GM18873 (cell line): ENCODE measurements around the gene PTBP1.
"Not testable (repeated sequence)": the region's sequence is repeated elsewhere in the genome, so short reads cannot be mapped to it uniquely, and the experiment has no call there.

Experiments used
- ATAC-seq: cut with Tn5 transposase; IDR thresholded peaks from one replicate; pipeline ENCODE4 v1.9.1; 2021; ENCODE audit warnings: mild to moderate bottlenecking, moderate library complexity, moderate number of reproducible peaks; ENCODE audit not compliant: unreplicated experiment, low FRiP score

PTBP1 gene

DNA sequence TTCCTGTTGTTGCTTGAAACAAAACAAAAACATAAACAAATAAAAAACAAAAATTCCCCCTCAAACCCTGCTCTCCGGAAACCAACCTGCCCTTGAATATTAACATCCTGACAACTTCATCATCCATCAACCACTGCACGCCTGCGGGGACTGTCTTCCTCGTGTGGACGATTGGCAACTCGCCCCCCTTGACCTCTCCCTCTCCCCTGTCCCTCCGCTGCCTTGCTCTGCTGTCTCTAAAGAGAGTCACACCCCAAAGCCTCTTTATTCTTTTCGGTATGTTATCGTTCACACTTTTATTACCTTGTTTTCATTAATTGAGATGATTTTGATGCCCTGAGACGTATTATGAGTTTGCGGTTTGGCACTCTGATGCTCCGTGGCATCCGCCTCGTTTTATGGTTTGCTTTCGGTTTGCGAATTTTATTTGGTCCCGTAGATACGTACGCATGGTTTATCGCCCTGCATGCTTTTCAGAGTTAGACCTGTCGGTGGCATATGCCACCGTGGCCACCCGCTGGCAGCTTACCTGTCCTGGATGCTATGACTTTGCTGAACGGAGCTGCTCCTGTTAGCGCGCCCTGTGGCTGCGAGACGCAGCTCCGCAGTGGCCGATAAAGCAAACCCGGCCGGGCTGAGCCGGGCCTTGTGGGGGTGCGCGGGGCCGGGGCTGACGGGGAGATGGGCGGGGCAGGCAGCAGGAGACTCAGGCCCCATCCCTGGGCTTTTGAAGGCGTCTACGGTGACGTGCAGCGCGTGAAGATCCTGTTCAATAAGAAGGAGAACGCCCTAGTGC, 10.6 kb downstream of the PTBP1 start:
- no peak for ATAC-seq

DNA sequence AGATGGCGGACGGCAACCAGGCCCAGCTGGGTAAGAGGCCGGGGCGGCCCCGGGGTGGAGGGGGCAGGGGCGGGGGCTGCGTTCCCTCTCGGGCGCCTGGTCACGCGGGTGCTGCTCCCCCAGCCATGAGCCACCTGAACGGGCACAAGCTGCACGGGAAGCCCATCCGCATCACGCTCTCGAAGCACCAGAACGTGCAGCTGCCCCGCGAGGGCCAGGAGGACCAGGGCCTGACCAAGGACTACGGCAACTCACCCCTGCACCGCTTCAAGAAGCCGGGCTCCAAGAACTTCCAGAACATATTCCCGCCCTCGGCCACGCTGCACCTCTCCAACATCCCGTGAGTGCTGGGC, 11.1 kb downstream of the PTBP1 start:
- no peak for ATAC-seq

DNA sequence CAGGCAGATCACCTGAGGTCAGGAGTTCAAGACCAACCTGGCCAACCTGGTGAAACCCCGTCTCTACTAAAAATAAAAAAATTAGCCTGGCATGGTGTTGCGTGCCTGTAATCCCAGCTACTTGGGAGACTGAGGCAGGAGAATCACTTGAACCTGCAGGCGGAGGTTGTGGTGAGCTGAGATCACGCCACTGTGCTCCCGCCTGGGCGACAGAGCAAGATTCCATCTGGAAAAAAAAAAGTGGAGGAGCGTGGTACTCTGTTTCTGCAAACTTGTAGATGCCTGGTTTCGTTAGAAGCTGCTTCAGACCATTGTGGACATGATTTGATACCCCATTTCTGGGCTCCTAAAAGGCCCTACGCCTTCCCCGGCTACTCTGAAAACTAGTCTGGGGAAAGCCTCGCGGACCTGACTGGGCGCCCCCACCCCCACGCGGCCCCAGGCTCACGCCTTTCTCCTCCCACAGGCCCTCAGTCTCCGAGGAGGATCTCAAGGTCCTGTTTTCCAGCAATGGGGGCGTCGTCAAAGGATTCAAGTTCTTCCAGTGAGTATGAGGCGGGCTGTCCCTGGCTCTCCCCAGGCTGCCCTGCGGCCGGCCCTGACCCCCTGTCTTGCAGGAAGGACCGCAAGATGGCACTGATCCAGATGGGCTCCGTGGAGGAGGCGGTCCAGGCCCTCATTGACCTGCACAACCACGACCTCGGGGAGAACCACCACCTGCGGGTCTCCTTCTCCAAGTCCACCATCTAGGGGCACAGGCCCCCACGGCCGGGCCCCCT, 13.0 kb downstream of the PTBP1 start:
- ATAC-seq: no peak

DNA sequence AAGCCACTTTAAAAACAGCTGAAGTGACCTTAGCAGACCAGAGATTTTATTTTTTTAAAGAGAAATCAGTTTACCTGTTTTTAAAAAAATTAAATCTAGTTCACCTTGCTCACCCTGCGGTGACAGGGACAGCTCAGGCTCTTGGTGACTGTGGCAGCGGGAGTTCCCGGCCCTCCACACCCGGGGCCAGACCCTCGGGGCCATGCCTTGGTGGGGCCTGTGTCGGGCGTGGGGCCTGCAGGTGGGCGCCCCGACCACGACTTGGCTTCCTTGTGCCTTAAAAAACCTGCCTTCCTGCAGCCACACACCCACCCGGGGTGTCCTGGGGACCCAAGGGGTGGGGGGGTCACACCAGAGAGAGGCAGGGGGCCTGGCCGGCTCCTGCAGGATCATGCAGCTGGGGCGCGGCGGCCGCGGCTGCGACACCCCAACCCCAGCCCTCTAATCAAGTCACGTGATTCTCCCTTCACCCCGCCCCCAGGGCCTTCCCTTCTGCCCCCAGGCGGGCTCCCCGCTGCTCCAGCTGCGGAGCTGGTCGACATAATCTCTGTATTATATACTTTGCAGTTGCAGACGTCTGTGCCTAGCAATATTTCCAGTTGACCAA, 13.7 kb downstream of the PTBP1 start:
- no peak for ATAC-seq

DNA sequence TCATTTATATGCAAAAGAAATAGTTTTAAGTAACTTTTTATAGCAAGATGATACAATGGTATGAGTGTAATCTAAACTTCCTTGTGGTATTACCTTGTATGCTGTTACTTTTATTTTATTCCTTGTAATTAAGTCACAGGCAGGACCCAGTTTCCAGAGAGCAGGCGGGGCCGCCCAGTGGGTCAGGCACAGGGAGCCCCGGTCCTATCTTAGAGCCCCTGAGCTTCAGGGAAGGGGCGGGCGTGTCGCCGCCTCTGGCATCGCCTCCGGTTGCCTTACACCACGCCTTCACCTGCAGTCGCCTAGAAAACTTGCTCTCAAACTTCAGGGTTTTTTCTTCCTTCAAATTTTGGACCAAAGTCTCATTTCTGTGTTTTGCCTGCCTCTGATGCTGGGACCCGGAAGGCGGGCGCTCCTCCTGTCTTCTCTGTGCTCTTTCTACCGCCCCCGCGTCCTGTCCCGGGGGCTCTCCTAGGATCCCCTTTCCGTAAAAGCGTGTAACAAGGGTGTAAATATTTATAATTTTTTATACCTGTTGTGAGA, 14.3 kb downstream of the PTBP1 start:
- no peak for ATAC-seq

DNA sequence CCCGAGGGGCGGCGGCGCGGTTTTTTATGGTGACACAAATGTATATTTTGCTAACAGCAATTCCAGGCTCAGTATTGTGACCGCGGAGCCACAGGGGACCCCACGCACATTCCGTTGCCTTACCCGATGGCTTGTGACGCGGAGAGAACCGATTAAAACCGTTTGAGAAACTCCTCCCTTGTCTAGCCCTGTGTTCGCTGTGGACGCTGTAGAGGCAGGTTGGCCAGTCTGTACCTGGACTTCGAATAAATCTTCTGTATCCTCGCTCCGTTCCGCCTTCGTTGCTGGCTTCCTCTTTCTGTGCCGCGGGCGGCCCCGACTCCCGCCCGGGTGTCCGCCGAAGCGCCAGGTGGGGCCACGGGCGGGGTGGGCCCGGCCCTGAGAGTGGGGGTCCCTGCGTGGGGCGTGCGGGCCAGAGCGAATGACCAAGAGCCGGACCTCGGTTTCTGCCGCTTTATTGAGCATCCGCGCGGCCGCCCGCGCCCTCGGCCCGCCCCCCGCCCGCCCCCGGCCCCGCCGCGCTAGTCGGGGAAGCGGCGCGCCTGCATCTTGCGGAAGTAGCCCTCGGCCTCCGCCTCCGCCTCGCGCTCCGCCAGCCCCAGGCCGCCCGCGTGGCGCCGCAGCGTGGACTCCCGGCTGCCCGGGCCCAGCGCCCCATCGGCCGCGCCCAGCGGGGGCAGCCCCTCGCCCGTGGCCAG, 14.9 kb downstream of the PTBP1 start:
- ATAC-seq: no peak

DNA sequence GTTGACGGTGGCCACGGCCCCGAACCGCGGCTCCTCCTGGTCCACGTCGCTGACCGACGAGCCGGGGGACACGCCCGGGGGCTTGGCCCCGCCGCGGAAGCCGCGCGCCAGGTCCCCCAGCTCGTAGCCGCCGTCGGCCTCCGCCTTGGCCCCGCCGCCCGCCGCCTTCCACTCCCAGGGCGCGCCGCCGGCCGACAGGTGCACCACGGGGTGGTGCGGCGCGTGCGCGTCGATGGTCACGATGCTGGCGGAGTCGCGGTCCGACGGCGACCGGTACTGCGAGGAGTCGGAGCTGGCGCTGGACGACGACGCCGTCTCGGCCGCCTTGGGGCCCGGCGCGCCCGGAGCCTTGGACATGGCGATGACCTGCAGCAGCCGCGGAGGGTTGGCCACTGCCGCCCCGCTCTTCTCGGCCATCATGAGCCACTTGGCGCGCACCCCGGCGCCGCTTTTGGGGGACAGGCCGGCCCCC, 15.5 kb downstream of the PTBP1 start:
- ATAC-seq: no peak

DNA sequence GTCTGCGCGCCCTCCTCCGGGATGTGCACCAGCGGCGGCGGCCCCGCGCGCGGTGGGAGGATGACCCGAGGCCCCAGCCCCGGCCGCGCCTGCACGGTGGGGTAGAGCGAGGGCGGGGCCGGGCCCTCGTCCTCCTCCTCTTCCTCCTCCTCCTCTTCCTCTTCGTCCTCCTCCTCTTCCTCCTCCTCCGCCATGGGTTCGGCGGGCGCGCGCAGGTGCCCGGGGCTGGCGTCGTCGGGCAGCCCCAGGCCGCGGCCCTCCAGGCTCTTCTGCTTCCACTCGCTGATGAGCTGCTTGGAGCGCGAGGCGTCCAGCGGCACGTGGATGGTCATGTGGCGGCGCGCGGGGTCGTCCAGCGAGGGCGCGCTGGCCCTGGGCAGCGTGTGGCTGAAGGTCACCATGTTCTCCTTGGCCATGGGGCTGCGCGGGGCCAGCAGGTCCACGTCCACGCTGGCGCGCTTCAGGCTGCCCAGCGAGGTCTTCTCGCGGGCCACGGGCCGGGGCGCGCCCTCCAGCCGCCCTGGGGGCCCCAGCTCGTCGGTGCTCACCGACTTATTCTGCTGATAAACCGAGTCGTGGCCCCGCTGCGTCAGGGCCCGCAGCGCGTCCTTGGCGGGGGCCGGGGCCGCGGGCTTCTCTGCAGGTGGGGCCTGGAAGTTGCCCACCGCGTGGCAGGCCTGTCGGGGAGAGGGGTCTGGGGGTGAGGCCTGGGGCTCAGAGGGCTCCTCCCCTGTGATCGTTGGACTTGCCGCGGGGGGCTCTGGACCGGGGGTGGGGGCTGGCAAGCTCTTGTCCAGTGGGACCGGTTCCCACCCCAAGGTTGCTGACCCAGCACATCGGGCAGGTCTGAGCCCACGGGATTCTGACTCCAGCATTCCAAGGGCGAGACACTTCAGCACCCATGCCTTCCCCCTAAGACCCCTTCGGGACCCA, 16.2 kb downstream of the PTBP1 start:
- ATAC-seq: no peak

DNA sequence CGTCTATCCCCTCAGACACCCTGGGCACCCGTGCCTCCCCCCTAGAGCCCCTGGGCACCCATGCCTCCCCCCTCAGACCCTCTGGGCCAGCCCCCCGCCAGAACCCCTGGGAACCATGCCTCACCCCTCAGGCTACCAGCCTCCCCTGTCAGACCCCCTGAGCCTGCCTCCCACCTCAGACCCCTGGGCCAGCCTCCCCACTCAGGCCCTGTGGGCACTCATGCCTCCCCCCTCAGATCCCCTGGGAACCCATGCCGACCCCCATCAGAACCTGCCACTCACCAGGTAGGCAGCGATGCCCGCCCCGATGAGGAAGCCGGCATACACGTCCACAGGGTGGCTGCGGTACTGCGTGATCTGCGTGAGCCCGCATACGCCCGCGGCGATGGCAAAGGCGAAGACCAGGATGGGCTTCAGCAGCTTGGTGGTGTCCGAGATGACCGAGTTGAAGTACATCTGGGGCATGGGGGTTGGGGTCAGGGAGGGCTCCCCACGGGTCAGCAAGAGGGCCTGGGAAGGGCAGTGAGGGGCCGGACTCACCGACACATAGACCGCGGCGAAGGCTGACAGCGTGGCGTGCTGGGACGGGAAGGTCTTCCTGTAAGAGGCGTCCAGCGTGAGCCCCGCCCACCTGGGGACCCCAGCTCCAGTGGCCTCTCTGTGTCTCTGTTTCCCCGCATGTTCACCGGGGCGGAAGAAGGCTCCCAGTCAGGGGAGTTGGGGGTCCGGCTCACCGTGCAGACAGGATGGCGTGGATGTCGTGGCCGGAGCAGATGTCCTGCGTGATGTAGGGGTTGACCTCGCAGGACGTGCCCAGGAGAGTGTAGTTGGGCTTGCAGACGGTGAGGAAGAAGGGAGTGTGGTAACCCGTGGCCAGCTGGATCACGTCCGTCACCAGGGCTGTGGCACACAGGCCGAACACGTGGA, 17.2 kb downstream of the PTBP1 start:
- ATAC-seq: no peak

DNA sequence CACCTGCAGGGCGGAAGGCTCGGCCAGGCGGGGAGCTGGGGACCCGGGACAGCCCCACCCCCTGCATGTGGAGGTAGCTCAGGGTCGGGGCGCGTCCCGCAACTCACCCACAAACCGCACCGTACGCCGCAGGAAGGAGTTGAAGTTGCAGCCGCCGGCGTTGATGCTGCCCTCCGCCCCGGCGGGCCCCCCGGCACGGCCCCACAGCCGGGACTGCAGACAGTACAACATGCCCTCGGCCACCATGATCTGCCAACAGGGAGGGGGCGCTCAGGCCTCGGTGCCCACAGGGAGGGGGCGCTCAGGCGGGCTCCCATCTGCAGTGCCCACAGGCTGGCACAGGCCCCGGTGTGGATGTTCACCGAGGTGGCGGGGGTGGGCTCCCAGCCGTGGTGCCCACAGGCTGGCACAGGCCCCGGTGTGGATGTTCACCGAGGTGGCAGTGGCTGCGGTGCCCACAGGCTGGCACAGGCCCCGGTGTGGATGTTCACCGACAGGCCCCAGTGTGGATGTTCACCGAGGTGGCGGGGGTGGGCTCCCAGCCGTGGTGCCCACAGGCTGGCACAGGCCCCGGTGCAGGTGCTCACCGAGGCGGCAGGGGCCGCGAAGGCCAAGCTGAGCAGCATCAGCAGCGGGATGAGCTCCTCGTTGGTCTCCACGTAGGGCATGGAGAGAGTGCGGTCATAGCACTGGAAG, 18.0 kb downstream of the PTBP1 start:
- no peak for ATAC-seq

DNA sequence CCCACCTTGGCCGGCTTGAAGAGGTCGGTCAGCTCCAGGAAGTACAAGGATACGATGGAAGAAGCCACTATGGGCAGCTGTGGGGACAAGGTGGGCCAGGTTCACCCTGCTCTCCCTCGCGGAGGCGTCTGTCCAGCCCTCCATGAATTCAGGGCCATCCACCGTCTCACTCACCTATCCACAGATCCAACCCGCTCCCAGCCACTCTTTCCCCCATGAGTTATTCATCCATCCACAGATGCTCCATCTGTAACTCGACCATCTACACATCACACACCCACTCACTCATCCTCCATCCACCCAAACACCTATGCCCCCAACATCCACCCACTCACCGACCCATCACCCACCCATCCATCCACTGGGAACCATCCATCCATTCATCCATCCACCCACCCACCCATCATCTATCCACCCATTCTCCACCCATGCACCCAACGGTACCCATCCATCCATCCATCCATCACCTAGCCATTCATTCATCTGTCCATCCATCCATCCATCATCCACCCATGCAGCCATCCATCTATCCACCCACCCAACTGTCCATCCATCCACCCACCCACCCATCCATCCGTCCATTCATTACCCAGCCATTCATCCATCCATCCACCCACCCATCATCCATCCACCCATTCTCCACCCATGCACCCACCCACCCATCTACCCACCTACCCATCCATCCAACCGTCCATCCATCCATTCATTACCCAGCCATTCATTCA, 18.7 kb downstream of the PTBP1 start:
- no peak for ATAC-seq

DNA sequence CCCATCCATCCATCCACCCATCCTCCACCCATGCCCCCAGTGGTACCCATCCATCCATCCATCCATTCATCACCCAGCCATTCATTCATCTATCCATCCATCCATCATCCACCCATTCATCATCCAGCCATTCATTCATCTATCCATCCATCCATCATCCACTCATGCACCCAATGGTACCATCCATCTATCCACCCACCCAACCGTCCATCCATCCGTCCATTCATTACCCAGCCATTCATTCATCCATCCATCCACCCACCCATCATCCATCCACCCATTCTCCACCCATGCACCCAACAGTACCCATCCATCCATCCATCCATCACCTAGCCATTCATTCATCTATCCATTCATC, 19.2 kb downstream of the PTBP1 start:
- ATAC-seq: no peak

DNA sequence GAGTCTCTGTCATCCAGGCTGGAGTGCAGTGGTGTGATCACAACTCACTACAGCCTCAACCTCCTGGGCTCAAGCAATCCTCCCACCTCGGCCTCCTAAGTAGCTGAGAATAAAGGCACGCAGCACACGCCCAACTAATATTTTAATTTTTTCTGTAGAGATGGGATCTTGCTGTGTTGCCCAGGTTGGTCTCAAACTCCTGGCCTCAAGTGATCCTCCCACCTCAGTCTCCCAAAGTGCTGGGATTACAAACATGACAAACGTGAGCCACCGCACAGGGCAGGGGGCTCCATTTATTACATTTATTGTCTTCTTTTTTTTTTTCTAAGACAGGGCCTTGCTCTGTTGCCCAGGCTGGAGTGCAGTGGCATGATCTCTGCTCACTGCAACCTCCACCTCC, 23.0 kb downstream of the PTBP1 start:
- not testable (repeated sequence) for ATAC-seq

DNA sequence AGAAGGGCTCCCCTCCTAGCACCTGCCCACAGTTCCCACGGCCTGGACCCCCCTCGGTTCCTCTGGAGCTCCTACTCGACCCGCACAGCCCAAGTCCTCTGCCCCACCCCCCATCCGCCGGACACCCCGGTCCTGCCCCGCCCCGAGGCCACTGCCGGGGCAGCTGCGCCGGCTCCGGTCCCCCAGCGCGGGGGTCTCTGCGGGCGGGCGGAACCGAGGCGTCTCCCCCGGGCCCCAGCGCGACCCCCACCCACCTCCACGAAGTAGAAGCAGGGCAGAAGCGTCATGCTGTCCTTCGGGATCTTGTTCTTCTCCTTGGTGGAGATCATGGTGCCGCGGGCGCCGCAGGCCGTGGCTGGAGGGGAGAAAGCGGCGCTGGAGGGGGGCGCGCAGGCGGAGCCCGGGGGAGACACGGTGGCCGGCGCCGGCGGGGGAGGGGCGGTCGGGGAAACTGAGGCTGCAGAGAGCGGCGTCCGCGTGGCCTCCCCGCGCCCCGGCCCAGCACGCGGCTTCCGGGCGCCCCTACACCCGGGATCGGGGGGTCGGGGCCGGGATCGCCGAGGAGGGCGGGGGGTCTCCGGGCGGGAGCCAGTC, 24.1 kb downstream of the PTBP1 start:
- ATAC-seq: no peak

DNA sequence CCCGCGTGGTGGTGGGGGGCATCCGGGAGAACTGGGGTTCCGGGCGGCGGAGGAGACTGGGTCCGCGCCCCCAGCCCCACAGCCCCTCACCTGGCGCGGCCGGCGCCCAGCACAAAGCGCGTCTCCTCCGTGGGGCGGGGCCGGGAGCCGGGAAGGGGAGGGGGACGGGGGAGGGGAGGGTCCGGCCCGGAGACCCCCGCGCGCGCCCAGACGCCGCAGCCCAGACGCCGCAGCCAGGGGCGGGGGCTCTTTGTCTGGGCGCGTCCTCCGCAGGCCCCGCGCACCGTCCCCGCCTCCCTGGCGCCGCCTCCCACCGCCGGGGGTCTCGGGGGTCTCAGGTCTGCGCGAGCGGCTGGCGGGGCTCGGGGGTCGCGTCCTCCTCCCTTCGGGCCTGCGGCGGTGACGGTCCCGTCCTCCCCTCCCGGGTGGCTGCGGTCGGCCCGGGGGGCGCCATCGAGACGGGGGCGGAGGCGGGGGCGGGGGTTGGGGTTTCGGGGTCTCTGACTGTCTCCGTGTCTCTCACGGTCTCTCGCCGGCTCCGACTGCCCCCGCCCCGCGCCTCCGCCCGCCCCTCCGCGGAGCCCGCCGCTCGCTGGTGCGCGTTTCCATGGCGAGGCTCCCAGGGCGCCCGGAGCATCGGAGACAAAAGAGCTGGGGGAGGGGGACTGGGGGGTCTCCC, 24.7 kb downstream of the PTBP1 start, which contains the start of gene PLPPR3:
TSS of gene PLPPR3 (minus strand) at position 131 of the 679 bp plus-strand sequence. CDS start 396 bp downstream, outside the sequence.
- ATAC-seq: no peak

DNA sequence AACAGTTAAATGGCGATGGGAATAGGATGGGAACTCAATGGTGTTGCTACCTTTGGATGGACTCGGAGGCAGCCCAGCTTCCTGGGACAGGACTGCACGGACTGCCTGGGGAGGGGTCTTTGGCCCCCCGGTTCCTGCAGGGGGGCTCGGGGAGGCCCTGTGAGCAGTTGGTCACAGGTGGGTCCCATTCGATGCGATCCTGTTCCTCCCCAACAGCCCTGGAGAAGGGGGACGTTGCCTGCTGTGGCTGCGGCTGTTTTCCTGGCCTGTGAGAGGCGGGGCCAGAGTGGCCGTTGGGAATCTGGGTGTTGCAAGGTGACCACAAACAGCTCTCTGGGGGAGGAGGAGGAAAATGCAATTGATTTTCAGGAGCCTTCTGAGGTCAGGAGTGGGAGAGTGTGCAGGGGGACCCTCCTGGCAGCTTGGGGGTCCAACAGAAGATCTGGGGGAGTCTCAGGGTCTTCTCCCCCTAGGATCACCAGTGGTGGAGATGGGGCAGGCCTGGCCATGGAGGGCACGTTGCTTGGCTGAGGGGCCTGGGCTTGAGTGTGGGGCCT, 26.4 kb downstream of the PTBP1 start:
- no peak for ATAC-seq
